GM12873 (cell line): ENCODE results near the gene TRAPPC3.

Experiments used
- CTCF ChIP-seq: IDR thresholded peaks from 2 replicates; pipeline ENCODE4 v1.5.1; 2012; ENCODE audit warnings: low read depth, mild to moderate bottlenecking, moderate library complexity, low read length, control low read depth; ENCODE audit not compliant: insufficient read depth; ENCODE audit errors: missing control alignments

The TRAPPC3 gene

DNA sequence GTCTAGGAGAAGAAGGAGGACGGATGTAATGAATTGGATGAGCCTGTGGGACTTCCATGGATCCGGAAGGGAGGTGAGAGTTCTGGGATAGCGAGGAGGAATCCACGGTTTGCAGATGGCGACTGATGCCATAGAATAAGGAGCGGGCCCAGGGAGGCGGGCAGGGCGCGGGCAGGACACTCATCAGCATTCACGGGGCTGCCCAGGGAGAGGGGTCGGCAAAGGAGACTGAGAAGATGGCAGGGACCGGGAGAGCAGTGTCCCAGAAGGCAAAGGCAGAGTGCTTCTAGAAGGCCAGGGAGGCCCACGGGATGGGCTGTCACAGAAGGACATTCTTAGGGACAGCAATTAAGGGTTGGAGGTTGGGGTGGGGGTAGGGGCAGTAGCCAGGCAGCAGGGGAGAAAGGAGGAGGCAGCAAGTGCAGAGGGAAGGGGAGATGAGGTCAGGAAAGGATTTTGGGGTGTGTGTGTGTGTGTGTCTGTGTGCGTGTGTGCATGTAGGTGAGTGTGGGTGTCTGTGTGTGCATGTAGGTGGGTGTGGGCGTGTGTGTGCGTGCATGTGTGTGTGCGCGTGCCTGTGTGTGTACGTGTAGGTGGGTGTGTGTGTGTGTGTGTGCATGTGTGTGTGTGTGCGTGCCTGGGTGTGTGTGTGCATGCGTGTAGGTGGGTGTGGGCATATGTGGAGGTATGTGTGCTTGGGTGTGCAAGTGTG lies 23.1 kb downstream of the TRAPPC3 start:
- TF ChIP-seq CTCF: no peak

DNA sequence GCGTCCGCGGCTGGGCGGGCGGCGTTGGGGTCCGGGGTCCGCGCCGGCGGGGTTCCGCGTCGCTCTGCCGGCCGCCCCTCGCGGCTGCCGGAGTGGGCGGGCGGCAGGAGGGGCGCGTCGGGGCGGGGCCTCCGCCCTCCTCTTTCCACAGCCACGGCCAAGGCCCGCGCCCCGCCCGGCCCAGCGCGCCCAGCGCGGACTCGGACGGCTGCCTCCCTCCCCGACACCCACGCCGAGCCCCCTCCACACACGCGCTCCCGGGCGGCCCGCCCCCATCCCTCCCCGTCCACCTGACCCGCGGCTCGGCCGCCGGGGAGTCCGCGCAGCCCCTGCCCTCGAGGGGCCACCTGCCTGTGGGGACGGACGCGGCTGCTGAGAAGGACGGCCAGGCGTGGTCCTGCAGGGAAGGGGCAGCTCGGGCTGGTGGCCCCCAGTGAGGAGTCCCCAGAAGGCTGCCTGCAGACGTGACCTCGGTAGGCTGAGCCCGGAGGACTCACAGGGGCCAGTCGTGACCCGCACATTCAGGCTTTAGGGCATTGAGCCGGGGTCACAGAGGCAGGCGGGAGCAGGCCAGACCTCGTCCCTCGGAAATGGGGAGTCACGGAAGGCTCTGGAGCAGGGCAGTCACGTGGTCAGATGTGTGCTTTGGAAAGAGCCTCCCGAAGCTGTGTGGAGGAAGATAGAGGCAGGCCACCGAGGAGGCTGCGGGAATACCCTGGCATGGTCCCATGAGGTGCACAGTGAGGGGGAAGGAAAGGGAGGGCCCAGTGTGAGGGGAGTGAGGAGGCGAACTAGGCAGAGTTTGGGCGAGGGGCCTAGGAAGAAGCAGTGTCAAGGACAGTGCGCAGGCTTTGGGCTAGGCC lies 23.9 kb downstream of the TRAPPC3 start, which contains the start of gene COL8A2:
TSS of gene COL8A2 (minus strand) at position 94 of the 863 bp plus-strand sequence. CDS start 24,980 bp downstream, outside the sequence.
- TF ChIP-seq CTCF: no peak

DNA sequence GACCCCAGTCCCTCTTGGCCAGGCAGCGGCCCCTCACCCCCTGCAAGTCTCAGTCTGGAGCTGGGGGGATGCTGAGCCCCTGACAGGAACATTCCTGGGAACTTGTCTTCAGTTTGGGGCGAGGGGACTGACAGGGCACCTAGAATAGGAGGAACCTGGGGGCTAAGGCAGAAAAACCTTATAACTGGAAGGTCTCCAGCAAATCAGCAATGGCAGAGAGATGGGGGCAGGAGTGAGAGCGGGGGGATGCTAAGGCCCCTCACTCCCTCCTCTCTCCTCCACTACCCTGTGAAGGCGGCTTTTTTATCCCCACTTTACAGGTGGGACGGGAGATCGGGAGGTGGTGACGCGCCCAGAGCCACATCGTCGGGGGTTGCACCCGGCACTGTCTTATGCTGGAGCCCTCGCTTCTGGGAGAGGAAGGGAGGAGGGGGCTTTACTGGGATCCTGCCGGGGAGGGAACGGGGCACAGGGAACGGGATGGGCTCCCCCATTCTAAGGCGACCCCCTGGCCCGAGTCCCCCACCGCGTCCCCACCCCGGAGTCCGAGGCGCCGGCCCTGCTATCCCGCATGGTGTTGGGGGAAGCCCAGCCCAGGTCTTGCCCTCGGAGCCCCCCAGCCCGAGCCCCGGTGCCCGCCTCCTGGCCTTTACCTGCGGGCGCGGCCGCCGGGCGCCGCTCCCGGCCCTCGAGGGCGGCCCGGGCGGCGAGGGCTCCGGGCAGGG lies 24.7 kb downstream of the TRAPPC3 start:
- no peak for TF ChIP-seq CTCF

DNA sequence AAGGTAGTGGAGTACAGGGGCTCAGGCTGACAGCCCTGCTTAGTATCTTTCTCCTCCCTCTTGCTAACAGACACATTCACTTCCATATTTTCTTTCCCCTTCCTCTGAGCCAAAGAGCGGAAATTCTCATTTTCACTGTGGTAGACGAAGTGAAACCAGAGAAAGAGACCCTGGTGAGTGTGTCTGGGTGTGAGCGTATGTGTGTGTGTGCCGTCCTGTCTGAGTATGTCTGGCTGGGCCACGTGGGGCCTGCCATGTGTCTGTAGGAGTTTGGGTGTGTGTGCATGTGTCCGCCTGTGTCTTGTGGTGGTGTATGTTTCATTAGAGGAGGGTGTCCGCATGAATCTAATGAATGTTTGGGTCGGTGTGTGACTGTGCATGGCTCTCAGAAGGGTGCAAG lies 25.9 kb downstream of the TRAPPC3 start:
- TF ChIP-seq CTCF: no peak

- no peak for TF ChIP-seq CTCF
Observed at GRCh38 chr1:36122062-36123030, 26.9 kb downstream of the TRAPPC3 start.

- TF ChIP-seq CTCF: no peak
Observed at GRCh38 chr1:36119456-36119855, 29.8 kb downstream of the TRAPPC3 start.
